Sciatic nerve (tissue), 1 donor: ENCODE results near the gene HADH. TPM values are rescaled to one million over a fixed set of nuclear protein-coding genes. Genes with fewer than 3 reads are reported as not detected.

Experiments
- total RNA-seq: library from RNA; stranded (reverse); fragmentation: NEBNext Ultra II Directional; extraction: Animal tissue kit (Norgen Biotek cat#: 25700); gene quantifications from one replicate; pipeline ENCODE4 v1.2.1, GENCODE V29; 2021
- donor health status: DM: no; HTN: no; CAD: no.

HADH gene
- total RNA-seq, 1 donor from 2014 or later, result 39.5 TPM

Other genes with a start within 250 kb of the HADH start
- 43.6 TPM for gene SGMS2, start 165.0 kb upstream of the HADH start, total RNA-seq
- 27.9 TPM for gene CYP2U1, start 58.3 kb upstream of the HADH start, total RNA-seq
- 10.7 TPM for gene LEF1, start 179.0 kb downstream of the HADH start, total RNA-seq